HG03521 (cell line): Measurements from ENCODE around the gene UBAP1L.
"Not testable (repeated sequence)": the region's sequence is repeated elsewhere in the genome, so short reads cannot be mapped to it uniquely, and the experiment has no call there.

ENCODE experiments used
- ATAC-seq: cut with Tn5 transposase; IDR thresholded peaks from one replicate; pipeline ENCODE4 v1.9.1; 2021; ENCODE audit warnings: mild to moderate bottlenecking, moderate library complexity; ENCODE audit not compliant: unreplicated experiment

UBAP1L gene

GRCh38 chr15:65100442-65100841 is 14.6 kb downstream of the UBAP1L start:
- ATAC-seq: no peak

DNA sequence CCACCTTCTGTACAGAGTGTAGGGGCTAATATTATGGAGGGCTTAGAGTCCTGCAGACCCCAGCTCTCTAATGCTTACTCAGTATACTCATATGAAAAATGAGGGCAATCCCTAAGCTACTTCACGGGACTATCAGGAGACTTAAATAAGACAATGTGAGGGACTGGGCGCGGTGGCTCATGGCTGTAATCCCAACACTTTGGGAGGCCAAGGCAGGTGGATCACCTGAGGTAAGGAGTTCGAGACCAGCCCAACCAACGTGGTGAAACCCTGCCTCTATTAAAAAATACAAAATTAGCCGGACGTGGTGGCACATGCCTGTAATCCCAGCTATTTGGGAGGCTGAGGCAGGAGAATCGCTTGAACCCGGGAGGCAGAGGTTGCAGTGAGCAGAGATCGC is 15.2 kb downstream of the UBAP1L start:
- not testable (repeated sequence) for ATAC-seq

- ATAC-seq: no peak
These were observed 15.7 kb downstream of the UBAP1L start for GRCh38 chr15:65099336-65099735.

- no peak for ATAC-seq
These were observed 17.2 kb downstream of the UBAP1L start for GRCh38 chr15:65097651-65098263.

DNA sequence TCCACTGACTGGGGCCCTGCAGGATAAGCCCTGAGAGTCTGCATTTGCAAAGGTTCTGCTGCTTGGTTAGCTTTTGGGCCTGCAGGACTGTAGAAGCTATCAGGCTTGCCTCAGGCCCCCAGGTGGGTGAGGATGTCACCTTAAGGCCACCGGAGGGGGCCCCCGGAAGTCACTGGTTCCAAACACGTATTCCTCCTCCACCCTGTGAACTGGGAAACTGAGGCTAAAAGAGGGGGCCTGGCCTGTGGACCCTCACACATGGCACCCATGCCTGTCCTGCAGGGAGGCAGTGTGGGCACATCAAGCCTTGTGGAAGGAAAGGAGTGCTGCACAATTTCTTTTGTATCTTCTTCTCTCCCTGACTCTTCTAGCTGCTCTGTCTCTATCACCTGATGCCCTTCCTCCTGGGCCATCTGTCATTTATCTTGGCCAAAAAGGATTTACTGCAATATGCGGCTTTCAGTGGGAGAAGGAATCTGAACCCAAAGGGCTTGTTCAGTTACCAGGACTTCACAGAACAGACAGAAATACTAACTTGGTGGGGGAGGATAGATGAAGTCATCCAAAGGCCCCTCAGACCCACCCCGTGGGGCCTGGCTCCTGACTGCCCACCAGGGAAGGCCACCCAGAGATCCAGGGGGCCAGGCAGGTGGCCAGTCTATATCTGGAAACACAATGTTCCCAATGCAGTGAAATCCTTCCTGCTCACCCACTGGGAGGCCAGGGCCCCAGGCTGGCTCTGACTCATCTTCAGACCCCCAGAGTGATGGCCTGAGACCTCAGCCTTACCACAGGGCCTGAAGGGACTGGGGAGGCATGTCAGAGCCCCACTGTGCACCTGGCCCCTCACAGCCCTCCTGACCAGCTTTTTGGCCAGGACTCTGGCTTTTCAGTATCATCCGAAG is 18.3 kb downstream of the UBAP1L start:
- no peak for ATAC-seq

GRCh38 chr15:65095747-65096104 is 19.3 kb downstream of the UBAP1L start:
- ATAC-seq: no peak

- no peak for ATAC-seq
These were observed 19.8 kb downstream of the UBAP1L start for GRCh38 chr15:65095011-65095746.

- ATAC-seq: no peak
These were observed 20.6 kb downstream of the UBAP1L start for GRCh38 chr15:65094294-65094995.

GRCh38 chr15:65093793-65094170 is 21.2 kb downstream of the UBAP1L start:
- not testable (repeated sequence) for ATAC-seq

GRCh38 chr15:65092911-65093792 is 21.8 kb downstream of the UBAP1L start:
- no peak for ATAC-seq

GRCh38 chr15:65091946-65092770 is 22.8 kb downstream of the UBAP1L start:
- no peak for ATAC-seq

GRCh38 chr15:65089206-65089824 is 25.7 kb downstream of the UBAP1L start:
- ATAC-seq: no peak

GRCh38 chr15:65088643-65089021 is 26.4 kb downstream of the UBAP1L start:
- ATAC-seq: no peak

DNA sequence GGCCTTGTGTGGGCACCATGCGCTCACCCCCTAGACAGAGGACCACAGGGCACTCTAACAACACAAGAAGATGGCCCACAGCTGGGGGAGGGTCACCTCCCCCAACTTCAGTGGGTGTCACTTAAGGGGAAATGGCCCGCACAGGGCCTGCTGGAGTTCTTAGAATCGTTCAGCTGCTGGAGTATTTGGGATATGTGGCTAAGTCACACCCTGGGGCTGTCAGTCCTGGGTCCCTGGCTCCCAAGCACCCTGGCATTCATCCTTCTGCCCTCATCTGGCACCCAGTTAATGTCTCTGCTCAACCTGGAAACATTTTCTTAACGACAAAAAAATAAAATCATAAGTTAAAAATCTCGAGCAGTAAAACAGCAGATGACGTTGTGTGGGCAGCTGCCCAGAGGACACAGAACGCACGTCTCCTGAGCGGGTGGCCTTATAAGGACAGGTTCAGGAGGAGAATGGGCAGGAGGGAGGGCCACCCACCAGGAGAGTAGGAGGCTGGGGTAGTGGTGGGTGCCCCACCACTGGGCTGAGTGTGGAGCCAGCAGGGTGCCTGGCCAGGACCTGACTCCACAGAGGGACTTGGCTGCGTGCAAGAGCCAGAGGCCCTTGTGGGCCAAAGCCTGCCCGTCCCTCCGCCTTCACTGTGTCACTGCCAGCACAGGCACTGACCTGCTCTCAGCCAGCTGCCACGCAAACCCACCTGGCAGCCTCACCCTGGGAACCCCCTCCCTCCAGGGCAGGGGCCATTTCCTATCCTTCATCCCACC is 26.9 kb downstream of the UBAP1L start:
- ATAC-seq: no peak

- no peak for ATAC-seq
These were observed 27.6 kb downstream of the UBAP1L start for GRCh38 chr15:65087411-65087810.

DNA sequence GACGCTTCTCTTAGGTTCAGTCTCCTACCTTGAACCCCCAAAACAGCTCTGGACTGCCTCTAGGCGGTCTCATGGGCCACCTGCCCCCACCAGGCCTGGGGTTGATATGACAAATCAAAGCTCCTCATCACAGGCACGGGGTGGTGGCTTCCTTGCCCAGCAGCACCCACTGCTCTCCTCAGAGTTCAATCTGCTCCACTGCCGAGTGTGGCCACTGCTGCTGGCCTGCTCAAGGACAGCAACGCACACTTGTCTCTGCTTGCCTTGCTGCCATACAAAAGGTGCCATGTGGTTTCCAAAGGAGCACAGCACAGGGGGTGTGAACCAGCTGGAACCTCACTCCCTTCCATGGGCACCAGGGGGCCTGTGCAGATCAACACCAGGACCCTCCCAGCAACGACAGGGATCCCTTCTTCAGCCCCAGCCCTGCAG is 28.3 kb downstream of the UBAP1L start:
- ATAC-seq: no peak

DNA sequence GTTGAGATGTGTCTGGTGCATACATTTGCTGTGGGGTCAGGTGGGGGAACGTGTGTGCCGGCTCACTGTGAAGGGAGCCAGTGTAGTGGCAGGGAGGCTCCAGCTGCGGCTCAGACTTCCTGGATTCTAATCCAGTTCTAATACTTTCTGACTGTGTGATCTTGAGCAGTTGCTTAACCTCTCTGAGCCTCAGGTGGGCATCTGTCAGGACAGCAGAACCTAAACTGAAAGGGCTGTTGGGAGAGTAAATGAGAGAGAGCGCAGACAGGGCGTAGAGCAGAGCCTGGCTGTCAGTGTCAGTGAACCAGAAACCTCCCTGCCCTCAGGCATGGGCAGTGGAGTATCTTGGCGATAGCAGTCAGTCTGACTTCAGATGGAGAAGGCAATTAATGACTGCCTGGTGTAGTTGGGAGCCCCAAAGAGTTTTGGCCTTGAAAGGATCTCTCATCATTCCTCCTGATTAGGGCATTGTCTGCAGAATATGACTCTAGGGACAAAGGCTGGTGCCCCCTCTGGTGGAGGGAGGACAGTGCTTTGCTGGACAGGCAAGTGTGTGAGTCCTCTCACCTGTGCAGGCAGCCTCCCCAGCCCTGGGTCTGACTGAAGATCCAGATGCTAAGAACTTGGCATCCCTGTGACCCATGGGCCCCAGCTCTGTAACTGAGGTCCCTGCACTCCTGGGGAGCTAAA is 28.9 kb downstream of the UBAP1L start:
- ATAC-seq: no peak
